Vagina (tissue), 2 donors: ENCODE results near the gene TMEM131L.
"Not testable (repeated sequence)": the region's sequence is repeated elsewhere in the genome, so short reads cannot be mapped to it uniquely, and the experiment has no call there.

Experiments
- POLR2A ChIP-seq, 2 donors: fragments of 450-650 bp; IDR thresholded peaks; one replicate each; pipeline ENCODE4 v1.6.1; 2017; ENCODE audit warnings: antibody characterized with exemption in 2 of 2, mild to moderate bottlenecking in 2 of 2, moderate library complexity in 2 of 2
- TF ChIP-seq, protein P1 (sequence below), 3 experiments: fragments of 450-650 bp in 2 of 3; fragments of 200-600 bp in 1 of 3; sonication (generic) in 1 of 3; IDR thresholded peaks; one replicate each; pipeline ENCODE4 v1.5.1; 2017 to 2019; ENCODE audit warnings: antibody characterized with exemption in 3 of 3, mild to moderate bottlenecking in 2 of 3, moderate library complexity in 2 of 3

DNA sequence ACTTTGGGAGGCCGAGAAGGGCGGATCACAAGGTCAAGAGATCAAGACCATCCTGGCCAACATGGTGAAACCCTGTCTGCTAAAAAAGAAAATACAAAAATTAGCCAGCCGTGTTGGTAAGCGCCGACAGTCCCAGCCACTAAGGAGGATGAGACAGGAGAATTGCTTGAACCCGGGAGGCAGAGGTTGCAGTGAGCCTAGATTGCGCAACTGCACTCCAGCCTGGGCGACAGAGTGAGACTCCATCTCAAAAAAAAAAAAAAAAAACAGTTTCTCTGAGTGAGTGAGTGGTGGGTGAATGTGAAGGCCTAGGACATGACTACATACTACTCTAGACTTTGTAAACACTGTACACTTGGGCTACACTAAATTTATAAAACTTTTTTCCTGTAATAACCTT lies 49.7 kb upstream of the TMEM131L start:
- TF ChIP-seq, protein P1, sequence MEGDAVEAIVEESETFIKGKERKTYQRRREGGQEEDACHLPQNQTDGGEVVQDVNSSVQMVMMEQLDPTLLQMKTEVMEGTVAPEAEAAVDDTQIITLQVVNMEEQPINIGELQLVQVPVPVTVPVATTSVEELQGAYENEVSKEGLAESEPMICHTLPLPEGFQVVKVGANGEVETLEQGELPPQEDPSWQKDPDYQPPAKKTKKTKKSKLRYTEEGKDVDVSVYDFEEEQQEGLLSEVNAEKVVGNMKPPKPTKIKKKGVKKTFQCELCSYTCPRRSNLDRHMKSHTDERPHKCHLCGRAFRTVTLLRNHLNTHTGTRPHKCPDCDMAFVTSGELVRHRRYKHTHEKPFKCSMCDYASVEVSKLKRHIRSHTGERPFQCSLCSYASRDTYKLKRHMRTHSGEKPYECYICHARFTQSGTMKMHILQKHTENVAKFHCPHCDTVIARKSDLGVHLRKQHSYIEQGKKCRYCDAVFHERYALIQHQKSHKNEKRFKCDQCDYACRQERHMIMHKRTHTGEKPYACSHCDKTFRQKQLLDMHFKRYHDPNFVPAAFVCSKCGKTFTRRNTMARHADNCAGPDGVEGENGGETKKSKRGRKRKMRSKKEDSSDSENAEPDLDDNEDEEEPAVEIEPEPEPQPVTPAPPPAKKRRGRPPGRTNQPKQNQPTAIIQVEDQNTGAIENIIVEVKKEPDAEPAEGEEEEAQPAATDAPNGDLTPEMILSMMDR (IDR thresholded peaks at IDR 0.05): not testable (repeated sequence)
- TF ChIP-seq POLR2A (IDR thresholded peaks at IDR 0.05): not testable (repeated sequence)
